HG03378 (cell line): ENCODE results near the gene CCNG1.
"Not testable (repeated sequence)": the region's sequence is repeated elsewhere in the genome, so short reads cannot be mapped to it uniquely, and the experiment has no call there.

Source experiments
- ATAC-seq: cut with Tn5 transposase; IDR thresholded peaks from one replicate; pipeline ENCODE4 v1.9.1; 2021; ENCODE audit warnings: mild to moderate bottlenecking, moderate library complexity; ENCODE audit not compliant: unreplicated experiment

The CCNG1 gene, protein sequence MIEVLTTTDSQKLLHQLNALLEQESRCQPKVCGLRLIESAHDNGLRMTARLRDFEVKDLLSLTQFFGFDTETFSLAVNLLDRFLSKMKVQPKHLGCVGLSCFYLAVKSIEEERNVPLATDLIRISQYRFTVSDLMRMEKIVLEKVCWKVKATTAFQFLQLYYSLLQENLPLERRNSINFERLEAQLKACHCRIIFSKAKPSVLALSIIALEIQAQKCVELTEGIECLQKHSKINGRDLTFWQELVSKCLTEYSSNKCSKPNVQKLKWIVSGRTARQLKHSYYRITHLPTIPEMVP

DNA sequence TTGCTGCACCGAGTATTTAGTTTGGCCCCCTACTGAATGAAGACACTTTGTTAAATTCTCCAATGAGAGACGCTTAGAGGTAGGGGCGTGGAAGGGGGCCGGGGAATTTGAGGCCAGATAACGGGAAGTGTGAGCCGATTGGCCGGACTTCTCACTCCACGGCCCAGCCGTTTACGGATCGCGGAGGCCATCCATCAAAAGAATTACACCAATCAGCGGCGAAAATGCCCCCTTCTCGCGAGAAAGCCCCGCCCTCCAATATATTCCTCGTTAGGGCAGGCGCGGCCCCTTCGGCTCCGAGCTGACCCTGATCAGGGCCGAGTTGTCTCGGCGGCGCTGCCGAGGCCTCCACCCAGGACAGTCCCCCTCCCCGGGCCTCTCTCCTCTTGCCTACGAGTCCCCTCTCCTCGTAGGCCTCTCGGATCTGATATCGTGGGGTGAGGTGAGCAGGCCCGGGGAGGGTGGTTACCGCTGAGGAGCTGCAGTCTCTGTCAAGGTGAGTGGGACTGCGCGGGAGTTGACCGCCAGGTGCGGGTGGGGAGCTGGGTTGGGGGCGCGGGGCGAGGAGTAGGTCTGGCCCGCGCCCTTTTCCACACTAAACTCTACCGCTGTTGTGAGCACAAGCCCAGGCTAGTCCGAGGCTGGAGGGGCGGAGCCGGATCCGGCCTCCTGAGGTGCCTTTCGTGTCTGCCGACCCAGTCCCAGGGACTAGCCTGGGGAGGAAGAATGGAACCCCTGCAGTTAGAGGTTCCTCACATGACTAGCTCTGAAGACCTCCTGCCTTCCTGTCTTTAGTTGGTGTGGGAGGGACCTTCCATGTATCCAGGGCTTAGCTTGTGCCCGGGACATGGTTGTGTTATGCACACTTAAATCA, at the start of gene CCNG1:
CCNG1 (plus strand) TSS at position 287 of the 874 bp plus-strand sequence. CDS start 1,662 bp downstream, outside the sequence.
- peak; percentile 96 for ATAC-seq

DNA sequence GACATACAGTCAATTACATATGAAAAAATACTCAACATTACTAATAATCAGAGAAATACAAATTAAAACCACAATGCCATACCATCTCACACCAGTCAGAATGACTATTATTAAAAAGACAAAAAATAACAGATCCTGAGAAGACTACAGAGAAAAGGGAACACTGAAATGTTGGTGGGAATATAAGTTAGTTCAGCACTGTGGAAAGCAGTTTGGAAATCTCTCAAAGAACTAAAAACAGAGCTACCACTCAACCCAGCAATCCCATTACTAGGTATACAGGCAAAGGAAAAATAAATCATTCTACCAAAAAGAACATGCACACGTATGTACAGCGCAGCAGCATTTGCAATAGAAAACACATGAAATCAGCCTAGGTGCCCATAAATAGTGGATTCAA, 41.6 kb upstream of the CCNG1 start:
- ATAC-seq = no peak

DNA sequence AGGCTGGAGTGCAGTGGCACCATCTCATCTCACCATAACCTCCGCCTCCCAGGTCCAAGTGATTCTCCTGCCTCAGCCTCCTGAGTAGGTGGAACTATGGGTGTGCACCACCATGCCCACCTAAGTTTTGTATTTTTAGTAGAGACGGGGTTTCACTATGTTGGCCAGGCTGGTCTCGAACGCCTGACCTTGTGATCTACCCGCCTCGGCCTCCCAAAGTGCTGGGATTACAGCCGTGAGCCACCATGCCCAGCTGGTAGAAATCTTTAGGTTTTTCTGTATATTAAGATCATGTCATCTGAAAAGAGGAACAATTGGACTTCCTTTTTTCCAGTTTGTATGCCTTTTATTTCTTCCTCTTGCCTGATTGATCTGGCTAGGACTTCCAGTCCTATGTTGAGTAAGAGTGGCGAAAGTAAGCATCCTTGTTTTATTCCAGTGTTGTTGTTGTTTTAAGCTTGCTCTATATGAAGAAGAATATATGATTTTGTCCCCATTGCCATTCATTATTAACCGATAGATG, 40.5 kb upstream of the CCNG1 start:
- not testable (repeated sequence) for ATAC-seq

DNA sequence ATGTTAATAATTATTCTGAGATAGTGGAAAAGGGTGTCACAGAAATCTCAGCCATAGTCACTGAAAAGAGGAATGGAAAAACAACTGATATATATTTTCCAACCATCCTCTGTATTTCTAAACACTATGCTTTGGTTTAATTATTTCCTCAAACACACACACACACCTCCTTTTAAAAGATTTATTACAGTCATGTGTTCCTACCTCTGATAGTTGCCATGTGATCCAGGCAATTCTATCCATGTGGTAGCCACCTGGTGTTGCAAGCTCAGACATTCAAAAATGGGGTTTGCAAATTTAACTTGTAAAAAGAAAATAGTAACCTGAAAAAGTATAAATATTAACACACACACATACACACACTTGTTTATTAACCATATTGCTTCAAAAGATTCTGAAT, 40.0 kb upstream of the CCNG1 start:
- no peak for ATAC-seq

DNA sequence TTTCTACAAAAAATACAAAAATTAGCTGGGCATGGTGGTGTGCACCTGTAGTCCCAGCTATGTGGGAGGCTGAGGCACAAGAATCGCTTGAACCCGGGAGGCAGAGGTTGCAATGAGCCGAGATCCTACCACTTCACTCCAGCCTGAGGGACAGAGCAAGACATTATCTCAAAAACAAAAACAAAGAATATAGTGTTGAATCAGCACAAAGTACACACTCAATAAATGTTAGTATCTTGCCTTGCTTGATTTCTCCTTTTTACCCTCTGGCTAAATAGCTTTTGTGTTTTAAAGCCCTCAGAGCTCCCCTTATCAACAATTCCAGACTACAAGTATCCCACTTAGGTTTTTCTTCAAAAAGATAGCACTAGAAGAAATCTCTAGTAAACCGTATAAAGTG, 37.5 kb upstream of the CCNG1 start:
- ATAC-seq = no peak

DNA sequence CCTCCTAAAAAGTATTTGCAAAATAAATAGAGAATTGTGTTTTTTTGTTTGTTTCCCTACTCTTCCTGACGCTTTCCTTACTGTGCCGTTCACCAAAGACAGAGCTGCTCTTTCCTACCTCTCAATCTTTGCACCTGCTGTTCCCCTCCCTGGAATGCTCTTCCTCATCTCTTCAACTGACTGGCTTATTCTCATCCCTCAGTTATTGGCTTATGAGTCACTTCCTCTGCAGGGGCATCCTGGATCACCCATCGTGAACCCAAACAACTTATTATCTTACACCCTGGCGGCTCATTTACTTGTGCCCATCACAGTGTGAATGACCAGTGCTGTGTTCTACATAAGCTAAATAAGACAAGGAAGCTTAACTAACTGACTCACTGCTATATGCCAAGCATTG, 36.1 kb upstream of the CCNG1 start:
- ATAC-seq = no peak

DNA sequence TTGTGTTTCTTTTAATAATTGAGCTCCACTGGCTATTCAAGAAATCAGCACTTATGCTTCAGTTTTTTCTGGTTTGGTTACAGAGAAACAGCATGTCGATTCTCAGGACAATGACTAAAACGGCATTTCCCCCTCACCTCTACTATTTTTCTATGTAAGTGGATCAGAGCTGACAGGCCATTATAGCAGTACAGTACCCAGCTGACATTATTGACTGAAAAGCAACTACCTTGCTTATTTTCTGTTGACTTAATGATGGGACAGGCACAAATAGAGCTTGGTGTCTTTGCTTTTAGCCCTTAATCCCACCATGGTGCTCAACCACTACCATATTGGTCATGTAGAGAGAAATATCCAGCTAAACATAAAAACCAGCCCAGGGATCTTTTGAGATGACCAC, 35.4 kb upstream of the CCNG1 start:
- no peak for ATAC-seq

DNA sequence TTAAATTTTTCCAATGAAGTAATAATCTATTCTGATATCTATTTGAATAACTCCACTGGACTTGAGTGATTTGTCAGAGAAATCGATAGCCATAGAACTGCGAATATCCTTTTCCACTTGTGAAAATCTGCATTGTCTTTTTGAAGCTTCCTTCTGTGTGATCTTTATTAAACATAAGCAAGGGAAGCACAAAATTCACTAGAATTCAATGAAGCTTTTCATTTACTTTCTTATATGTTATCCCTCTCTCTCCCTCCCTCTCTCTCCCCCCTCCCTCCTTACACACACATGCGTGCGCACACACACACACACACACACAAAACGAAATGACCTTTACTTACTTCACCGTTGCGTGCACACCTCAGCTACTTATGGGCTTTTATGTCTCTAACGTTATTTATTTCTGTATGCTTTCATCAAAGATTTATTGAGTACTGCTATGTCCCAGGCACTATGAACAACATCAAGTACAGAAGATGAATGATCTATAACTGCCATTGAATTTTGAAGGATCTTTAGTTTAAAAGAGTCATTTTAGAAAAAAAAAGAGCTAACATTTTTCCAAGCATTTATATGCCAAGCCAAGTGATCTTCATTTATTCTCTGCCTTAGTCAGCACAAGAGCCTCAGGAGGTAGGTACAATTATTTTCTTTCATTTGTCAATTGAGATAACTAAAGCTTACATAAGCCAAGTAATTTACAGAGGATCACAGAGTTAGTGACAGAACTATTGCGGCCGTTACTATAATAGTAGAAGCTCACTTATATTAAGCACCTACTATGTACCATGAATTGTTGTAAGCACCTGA, 32.8 kb upstream of the CCNG1 start:
- ATAC-seq = no peak

DNA sequence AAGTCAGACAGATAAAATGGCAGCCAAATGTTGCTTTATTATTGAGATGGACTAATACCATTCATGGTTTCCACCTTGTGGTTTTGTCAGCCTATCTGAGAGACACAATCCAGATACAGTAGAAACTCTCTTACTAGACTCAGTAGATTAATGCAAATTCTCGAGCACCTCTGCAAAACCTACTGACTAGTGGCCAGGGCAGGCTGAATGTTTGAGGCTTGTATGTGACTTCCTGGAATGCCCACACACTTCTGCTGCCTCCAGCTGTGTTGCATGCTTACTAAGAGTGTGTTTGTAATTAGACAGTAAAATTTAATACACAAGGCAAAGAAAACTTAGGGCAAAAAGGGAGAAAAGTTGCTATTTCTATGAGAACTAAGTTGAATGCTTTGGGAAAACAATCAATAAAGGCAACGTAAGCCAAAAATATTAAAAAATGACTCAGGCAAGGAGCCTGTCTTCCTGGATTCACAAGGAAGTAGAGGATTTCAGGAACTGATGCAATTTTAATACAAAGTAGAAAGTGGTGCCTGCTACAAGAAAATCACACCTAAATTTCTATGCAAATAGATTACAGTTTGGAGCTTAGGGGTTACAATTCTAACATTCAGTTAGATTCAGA, 30.2 kb upstream of the CCNG1 start:
- ATAC-seq = peak; percentile 94

DNA sequence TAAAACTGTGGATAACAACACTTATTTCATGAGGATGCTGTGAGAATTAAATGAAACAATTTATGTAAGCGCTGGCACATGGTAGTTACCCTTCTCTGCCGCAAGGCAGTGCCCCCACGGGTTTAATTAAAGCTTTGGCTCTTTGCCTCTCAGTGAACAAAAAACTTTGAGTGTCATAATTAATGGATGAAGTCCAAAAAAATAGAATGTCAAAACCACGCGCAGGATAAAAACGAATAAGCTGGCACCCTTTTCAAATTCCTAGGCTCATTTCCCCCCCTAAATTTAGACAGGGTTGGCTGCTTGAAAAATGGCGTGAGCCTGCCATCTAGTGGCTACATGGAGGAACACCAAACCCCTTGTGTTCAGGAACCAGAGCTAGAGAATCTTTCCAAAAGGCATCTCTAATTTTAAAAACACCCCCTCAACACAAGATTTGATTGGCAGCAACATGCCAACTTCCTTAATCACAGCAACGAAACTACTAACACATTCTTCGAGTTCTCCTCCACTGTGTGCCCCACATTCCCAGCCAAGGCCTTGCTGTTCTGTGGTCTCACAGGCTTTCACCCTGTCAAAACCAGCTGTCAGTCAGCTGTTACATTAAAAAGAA, 29.0 kb upstream of the CCNG1 start:
- ATAC-seq = peak; percentile 70

DNA sequence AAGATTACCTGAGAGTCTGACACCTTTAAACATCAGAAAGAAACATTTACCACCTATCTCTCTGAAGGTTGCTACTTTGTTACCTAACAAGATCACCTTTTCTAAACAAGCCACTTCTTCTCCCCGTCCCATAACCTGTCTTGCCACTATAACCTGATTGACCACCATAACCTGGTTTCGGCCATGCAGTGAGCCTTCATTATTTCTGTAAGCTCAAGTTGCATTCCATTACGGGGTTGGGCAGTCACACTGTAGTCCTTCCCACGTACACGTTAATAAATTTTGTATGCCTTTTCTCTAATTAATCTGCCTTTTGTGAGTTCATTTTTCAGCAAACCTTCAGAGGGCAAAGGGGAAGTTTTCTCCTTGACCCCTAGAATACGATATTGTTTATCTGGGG, 28.0 kb upstream of the CCNG1 start:
- ATAC-seq = no peak

DNA sequence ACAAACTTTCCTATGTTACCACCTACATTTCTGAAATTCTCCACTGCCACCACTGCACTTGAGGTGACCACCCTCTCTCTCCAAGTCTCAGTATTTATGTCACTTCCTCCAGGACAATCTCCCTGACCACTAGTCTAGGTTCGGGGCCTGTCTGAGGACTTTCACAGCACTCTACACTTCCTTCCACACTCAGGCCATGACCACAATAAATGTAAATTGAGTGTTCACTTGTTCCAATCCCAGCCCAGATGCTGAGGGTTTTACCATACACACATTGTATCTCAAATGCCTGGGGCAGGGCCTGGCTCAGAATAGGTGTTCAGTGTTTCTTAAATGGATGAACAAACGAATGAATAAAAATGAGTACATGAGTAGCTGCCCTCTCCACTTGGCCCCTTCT, 26.9 kb upstream of the CCNG1 start:
- ATAC-seq = no peak

DNA sequence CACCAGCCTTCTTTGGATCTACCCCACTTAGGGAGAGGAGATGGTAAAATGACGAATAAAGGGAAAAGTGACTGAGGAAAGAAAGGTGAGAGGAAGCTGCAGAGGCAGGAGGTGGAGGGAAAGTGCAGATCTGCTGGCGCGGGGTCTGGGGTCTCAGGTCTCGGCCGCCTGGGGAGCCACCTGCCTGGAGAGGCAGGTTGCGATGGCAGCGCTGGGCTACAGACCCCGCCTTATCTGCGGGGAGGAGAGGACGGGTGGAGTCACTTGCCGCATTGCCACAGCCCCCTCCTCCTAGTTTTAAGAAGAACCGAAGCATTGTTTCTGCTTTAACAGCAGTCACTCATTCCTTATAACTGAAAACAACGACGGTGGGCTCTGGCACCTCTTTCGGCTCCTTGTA, 21.7 kb upstream of the CCNG1 start:
- not testable (repeated sequence) for ATAC-seq

DNA sequence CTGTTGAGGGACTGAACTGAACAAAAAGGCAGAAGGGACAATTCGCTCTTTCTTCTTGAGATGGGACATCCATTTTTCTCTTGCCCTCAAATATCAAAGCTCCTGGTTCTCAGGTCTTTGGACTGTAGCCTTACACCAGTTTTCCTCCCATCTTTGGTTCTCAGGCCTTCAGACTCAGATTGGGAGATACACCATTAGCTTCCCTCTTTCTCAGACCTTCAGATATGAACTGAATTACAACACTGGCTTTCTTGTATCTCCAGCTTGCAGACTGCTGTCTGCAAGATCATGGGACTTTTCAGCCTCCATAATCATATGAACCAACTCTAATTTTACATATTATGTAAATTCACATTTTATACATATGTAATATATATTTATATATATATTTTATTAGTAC, 12.6 kb upstream of the CCNG1 start:
- no peak for ATAC-seq

DNA sequence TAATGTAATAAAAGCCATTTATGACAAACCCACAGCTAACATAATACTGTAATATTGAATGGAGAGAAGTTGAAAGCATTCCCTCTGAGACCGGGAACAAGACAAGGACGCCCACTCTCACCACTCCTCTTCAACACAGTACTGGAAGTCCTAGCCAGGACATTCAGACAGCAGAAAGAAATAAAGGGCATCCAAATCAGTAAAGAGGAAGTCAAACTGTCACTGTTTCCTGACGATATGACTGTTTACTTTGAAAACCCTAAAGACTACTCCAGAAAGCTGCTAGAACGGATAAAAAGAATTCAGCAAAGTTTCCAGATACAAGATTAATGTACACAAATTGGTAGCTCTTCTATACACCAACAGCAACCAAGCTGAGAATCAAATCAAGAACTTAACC, 11.3 kb upstream of the CCNG1 start:
- ATAC-seq = not testable (repeated sequence)

DNA sequence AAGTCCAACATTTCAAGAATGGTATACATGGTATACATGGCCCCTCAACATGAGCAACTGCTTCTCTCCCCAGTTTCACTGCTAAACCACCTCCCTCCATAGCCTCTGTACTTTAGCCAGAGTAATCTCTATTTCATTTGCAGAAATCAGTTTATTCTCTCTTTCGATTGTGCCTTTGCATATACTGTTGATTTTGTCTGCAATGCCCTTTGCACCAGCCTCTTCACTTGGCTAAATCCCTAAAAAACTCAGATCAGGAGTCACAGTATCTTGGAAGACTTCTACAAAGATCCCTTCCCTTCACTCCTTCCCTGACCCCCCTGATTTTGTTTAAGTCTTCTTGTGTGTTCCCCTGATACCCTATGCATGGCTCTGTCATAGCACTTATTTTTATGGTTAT, 4.9 kb upstream of the CCNG1 start:
- ATAC-seq = no peak

DNA sequence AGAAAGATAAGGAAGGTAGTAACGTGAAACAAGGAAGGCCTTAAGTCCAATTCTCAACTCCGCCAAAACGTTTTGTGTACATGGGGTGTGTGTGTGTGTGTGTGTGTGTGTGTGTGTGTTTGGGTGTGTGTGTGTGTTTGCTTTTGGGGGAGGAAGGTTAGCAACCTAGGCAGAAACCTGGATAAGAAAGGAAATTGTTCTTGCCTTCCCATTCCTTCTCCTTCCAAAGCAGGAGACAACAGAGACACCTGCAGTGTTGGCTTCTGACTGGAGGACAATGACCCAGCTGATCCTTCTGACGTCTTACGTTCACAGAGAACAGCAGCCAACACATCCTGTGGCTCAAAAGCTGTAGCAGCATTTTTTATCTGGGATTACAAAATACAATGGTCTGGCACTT, 4.1 kb upstream of the CCNG1 start:
- ATAC-seq = no peak

DNA sequence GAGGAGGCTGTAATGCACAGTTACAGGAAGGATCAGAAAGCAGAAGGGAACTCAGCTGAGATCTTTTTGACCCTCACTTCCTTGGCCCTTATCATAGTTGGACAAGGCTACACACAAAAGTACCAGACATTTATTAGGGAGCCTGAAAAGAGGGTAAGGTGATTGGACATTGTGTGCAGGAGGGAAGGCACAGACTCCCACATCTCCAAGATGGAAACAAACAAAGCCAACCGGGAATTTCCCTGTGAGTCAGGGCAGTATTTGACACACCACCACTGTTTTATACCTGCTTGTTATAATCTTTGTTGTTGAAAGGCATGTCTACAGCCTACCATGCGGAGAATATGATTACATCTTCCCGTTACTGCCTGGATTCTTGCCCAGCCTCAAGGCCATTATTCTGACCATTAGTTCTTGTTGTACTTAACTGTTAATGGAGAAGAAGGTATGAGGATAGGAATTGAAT, 3.0 kb upstream of the CCNG1 start:
- ATAC-seq = no peak

DNA sequence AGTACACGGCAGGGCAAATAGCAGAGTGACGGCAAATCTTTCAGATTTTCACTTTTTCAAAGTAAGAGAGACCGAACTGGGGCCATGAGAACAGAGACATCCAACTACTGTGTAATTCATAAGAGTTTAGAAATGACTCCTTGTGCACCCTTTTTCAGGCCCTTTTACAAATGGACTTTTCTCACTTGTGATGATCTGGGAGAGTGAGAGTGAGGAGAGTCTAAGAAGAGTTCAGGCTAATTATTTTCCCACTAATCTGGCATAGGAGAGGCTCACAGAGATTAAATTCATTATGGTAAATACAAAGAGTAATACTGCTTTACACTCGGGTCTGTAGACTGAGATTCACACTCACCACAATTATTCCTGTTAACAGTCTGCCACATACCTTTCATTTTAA, 880 bp upstream of the CCNG1 start:
- no peak for ATAC-seq

DNA sequence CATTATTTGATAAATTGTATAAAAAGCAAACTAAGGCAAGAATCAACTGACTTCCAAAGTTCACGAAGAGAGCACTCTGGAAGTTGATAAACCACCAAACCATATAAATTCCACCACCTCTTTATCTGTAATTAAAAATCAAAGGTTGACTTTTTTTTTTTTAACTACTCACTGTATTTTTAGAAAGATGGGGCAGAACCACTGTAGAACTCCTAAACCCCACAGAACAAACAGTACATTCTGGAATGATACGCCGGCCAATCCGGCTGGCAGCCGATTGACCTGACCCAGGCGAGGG, 435 bp upstream of the CCNG1 start:
- ATAC-seq = no peak

DNA sequence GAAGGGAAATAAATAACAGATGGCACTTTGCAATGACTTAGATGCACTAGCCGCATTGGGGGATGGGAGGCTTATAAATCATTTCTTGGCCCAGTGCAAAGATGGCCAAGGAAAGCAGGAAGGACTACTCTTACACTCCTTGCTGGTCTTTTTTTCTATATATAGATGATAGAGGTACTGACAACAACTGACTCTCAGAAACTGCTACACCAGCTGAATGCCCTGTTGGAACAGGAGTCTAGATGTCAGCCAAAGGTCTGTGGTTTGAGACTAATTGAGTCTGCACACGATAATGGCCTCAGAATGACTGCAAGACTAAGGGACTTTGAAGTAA, 1.7 kb downstream of the CCNG1 start:
- no peak for ATAC-seq
